Peyer's patch (tissue), 4 donors: ENCODE data around the gene ADAMTS2. TPM values are rescaled to one million over a fixed set of nuclear protein-coding genes. Genes with fewer than 3 reads are reported as not detected.
A peak's percentile ranks its signal among the peaks of the same experiment; 100 is the strongest.

ENCODE experiments used
- DNase-seq, 3 donors: peaks; one replicate each; pipeline ENCODE4 v3.0.0-alpha.2; 2017 to 2019
- H3K27ac ChIP-seq, 4 donors: fragments of 200-600 bp; sonication (generic); one replicate each; pipeline ENCODE4 v1.5.1; 2016 to 2019
- H3K27me3 ChIP-seq, 2 donors: fragments of 200-600 bp; sonication (generic); one replicate each; pipeline ENCODE4 v1.5.1; 2019
- H3K36me3 ChIP-seq, 3 donors: fragments of 200-600 bp; sonication (generic); one replicate each; pipeline ENCODE4 v1.5.1; 2016 to 2019
- H3K4me1 ChIP-seq, 4 donors: fragments of 200-600 bp; sonication (generic); one replicate each; pipeline ENCODE4 v1.5.1; 2016 to 2019
- H3K4me3 ChIP-seq, 4 donors: fragments of 200-600 bp; sonication (generic); 1 replicate in 3 of 4; 2 replicates in 1 of 4; pipeline ENCODE4 v1.5.1; 2016 to 2019; ENCODE audit warnings: mild to moderate bottlenecking in 1 of 4
- H3K9me3 ChIP-seq, 4 donors: fragments of 200-600 bp; sonication (generic); one replicate each; pipeline ENCODE4 v1.5.1; 2016 to 2019; ENCODE audit warnings: mild to moderate bottlenecking in 1 of 4
- POLR2A ChIP-seq, 2 donors: fragments of 450-650 bp; IDR thresholded peaks; one replicate each; pipeline ENCODE4 v1.5.1; 2017; ENCODE audit warnings: antibody characterized with exemption in 2 of 2, mild to moderate bottlenecking in 2 of 2, moderate library complexity in 2 of 2
- total RNA-seq, 4 donors: library from RNA; depleted of rRNA; stranded (reverse); fragments of >200 nt; gene quantifications; one replicate each; pipeline ENCODE4 v1.1.0, GENCODE V29; 2016
- TF ChIP-seq, protein P1 (sequence below), 6 experiments: fragments of 450-650 bp in 4 of 6; fragments of 200-600 bp in 2 of 6; sonication (generic) in 1 of 6; IDR thresholded peaks; one replicate each; pipeline ENCODE4 v1.5.1; 2017 to 2019; ENCODE audit warnings: antibody characterized with exemption in 6 of 6, mild to moderate bottlenecking in 3 of 6, moderate library complexity in 1 of 6

The ADAMTS2 gene
- total RNA-seq, 4 donors from 2014 or later, result 5.3 to 90.0 (median 9.5) TPM

DNA sequence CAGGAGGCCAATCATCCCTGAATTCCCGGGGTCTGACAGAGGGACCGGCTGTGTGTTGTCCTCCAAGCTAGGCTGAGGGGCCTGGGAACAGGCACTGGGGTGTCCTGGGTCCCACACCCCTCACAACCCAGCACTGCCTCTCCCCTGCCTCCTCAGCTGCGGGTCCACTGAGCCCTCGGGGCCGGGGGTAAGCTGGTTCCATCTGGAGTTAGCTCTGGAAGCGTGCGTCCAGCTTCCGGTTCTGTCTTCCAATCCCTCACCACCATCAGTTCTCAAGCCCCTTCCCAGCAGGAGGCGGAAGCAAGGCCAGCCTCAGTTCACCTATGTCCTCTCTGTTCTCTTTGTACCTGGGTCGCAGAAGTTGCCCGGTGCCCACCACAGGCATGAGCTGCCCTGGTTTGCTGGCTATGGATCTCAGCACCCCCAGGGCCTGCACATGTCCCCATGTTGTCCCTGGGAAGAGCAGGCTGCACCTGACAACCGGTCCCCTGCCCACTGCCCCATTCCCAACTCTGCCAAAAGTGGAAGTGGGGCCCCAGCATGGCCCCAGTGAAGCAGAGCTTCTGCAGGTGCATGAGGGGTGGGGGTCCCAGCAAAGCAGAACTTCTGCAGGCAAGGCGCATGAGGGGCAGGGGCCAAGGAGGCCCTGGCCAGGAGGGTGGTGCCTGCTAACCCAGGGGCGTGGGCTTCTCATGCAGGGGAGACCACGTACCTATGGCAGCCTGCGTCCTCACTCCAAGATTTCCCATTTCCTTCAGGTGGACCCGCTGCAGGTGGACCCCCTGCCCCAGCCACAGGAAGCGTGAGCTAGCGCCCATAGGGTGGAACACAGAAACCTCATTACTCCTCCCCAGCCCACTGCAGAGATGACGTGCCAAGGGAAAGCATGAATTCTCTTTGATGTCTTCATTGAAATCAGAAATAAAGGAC is 173.2 kb downstream of the ADAMTS2 start:
- no peaks in the 10 kb centered on the region for H3K36me3 ChIP-seq
- DNase-seq, result peak in 1 of 3 donors; percentile 38
- no peaks in the 10 kb centered on the region for H3K9me3 ChIP-seq
- H3K4me1 ChIP-seq, result peaks cover 0 to 7% (median 0%) of the 10 kb centered on the region in 4 donors
- H3K27ac ChIP-seq, result no peak overlapping the region
- H3K4me3 ChIP-seq, result no peak overlapping the region
- H3K27me3 ChIP-seq, result no peaks in the 10 kb centered on the region
- no peak for TF ChIP-seq POLR2A (IDR thresholded peaks at IDR 0.05)
- TF ChIP-seq, protein P1, sequence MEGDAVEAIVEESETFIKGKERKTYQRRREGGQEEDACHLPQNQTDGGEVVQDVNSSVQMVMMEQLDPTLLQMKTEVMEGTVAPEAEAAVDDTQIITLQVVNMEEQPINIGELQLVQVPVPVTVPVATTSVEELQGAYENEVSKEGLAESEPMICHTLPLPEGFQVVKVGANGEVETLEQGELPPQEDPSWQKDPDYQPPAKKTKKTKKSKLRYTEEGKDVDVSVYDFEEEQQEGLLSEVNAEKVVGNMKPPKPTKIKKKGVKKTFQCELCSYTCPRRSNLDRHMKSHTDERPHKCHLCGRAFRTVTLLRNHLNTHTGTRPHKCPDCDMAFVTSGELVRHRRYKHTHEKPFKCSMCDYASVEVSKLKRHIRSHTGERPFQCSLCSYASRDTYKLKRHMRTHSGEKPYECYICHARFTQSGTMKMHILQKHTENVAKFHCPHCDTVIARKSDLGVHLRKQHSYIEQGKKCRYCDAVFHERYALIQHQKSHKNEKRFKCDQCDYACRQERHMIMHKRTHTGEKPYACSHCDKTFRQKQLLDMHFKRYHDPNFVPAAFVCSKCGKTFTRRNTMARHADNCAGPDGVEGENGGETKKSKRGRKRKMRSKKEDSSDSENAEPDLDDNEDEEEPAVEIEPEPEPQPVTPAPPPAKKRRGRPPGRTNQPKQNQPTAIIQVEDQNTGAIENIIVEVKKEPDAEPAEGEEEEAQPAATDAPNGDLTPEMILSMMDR (IDR thresholded peaks at IDR 0.05), result no peak

DNA sequence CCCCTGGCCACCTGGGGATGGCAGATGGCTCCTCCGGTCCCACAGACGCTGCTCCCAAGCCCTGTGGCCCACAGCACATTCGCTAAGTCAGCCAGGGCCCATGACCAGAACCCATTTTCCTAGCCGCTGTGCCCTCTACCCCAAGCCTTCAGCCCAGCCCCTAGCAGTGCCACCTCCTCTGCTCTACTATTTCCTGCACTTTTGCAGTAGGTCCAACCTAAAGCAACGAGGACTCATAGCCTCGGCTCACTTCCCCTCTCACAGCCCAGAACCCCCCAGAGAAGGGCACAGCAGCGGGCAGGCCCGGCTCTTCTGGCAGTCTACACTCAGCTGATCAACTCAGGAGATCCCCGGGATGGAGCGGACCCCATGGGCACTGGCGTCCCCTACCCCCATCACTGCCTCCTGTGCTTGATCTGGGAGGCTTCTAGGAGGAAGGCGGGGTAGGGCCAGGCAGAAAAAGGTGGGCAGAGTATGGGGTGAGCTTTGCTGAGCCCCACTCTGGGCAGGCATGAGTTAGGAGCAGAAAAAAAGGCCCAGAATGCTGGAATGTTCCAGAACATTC is 173.9 kb downstream of the ADAMTS2 start:
- peaks cover 0 to 11% (median 0%) of the 10 kb centered on the region in 4 donors for H3K4me1 ChIP-seq
- no peaks in the 10 kb centered on the region for H3K9me3 ChIP-seq
- no peak overlapping the region for H3K27ac ChIP-seq
- H3K4me3 ChIP-seq, result no peak overlapping the region
- TF ChIP-seq, protein P1 (IDR thresholded peaks at IDR 0.05), result no peak
- TF ChIP-seq POLR2A (IDR thresholded peaks at IDR 0.05), result no peak
- no peak for DNase-seq
- no peaks in the 10 kb centered on the region for H3K36me3 ChIP-seq
- no peaks in the 10 kb centered on the region for H3K27me3 ChIP-seq

DNA sequence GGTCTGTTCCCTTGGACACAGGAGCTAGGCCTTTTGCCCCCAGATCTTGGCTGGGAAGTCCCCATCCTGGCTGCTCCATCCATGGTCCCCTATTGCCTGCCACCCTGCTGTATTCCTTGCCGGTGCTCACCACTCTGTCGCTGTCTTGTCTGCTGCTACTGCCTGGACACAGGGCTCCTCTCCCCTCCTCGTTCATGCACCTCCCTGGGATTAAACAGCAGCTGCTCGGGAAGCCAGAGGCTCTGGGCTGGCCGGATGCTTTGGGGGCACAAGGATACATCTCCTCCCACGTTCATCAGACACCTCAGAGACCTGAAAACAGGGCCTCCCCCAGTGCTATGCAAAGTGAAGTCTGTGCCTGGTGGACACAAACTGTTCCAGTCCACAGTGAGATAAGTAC is 174.7 kb downstream of the ADAMTS2 start:
- Histone ChIP-seq H3K9me3 (no peaks in the 10 kb centered on the region), H3K27ac (no peak overlapping the region), H3K27me3 (no peaks in the 10 kb centered on the region), H3K4me1 (peaks cover 0 to 11% (median 0%) of the 10 kb centered on the region in 4 donors), H3K4me3 (no peak overlapping the region), H3K36me3 (no peaks in the 10 kb centered on the region)
- no peak for TF ChIP-seq POLR2A (IDR thresholded peaks at IDR 0.05)
- TF ChIP-seq, protein P1 (IDR thresholded peaks at IDR 0.05), result no peak
- DNase-seq, result no peak

DNA sequence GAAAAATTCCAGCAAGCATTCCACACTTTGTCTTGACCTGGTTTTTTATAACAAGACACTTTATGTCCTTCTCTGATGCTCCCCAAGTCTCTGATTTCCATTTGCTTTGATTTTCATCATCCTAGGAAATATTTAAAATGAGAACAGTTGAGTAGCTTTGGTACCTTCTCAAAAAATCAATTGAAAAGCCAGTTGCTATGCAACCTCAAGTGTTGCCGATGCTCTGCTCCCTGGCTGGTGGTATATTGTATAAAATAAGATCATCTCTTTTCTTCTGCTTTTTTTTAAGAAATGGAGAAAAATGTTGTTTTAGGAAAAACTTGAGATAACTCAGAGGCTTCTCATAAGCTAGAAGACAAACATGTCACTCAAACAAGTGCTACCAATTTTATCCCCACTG is 175.4 kb downstream of the ADAMTS2 start:
- Histone ChIP-seq H3K36me3 (no peaks in the 10 kb centered on the region), H3K27ac (no peak overlapping the region), H3K4me1 (peaks cover 0 to 11% (median 0%) of the 10 kb centered on the region in 4 donors), H3K27me3 (no peaks in the 10 kb centered on the region), H3K4me3 (no peak overlapping the region), H3K9me3 (no peaks in the 10 kb centered on the region)
- DNase-seq, result no peak
- no peak for TF ChIP-seq POLR2A (IDR thresholded peaks at IDR 0.05)
- TF ChIP-seq, protein P1 (IDR thresholded peaks at IDR 0.05), result no peak

DNA sequence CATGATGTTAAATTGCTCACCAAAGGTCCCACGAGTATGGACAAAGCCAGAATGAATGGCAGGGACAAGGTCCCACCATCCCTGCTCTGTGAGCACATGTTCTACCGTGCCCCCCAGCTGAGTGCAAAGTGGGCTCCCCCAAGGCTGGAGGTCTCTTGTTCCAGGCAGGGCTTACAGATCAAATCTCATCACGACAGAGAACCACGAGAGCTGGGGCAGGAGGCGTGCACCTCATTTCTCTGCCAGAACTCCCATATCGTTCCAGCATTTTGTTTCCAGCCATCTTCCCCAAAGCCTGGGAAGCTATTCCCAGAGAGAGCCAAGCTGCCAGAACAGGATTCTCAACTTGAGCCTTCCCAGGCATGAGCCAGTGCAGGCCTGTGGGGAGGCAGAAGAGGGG is 176.6 kb downstream of the ADAMTS2 start:
- no peak overlapping the region for H3K27ac ChIP-seq
- H3K4me3 ChIP-seq, result no peak overlapping the region
- TF ChIP-seq POLR2A (IDR thresholded peaks at IDR 0.05), result no peak
- TF ChIP-seq, protein P1 (IDR thresholded peaks at IDR 0.05), result no peak
- no peak for DNase-seq
- no peaks in the 10 kb centered on the region for H3K9me3 ChIP-seq
- H3K27me3 ChIP-seq, result no peaks in the 10 kb centered on the region
- H3K4me1 ChIP-seq, result peaks cover 0 to 11% (median 0%) of the 10 kb centered on the region in 4 donors
- no peaks in the 10 kb centered on the region for H3K36me3 ChIP-seq
